G401 (cell line): Measurements from ENCODE around the gene CREBBP. TPM values are rescaled to one million over a fixed set of nuclear protein-coding genes. Genes with fewer than 3 reads are reported as not detected.

Experiments used
- DNase-seq: peaks from one replicate; pipeline ENCODE4 v3.0.0-alpha.2; 2015; ENCODE audit warnings: low spot score
- in situ Hi-C: cut with HindIII; loops from 2 replicates; pipeline ENCODE4 v1.10.0; 2016; ENCODE audit warnings: low sequenced_read_pairs, mixed read lengths
- total RNA-seq: library from RNA; depleted of rRNA; stranded (reverse); fragments of >200 nt; shearing (Covaris generic); gene quantifications from 2 replicates; pipeline ENCODE4 v1.2.3, GENCODE V29; 2014

CREBBP gene
- total RNA-seq, 1 experiment from 2014 or later: 8.6 TPM

DNA sequence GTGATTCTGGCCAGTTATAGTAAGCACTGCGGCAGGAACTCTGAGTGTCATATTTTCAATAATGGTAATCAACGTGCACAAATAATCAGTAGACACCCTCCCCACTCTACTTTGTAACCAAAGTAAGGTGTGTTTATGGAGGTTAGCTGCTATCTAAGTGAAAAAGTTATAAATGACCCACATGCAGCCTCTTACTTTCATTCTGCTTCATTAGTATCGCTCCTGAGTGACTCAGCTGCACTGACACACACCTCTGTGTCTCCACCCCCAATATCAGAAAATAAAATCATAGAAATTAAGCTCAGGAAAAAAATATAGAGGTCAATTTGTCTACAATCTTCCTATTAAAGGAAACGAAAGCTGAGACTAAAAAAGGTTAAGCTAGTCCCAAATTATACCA, 99.1 kb downstream of the CREBBP start:
- in situ Hi-C loops: no loop called here
- DNase-seq: no peak

DNA sequence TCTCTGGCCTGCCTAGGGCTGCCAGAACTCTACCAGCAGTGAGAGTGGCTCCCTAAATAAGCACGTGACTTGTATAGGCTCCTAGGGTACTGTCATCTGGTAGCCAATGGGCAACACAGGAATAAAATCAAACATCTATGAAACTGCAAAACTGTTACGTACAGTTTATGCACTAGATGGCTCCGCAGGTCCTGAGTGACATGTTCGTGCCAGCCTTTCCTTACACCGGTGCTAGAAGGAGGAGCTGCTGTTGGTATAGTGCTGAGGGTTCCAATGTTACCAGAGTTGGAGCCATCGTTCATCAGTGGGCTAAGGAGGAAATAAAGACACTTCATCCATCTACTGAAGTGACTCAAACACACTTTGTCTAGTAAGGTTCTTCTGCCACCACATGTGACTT, 99.9 kb downstream of the CREBBP start:
- no peak for DNase-seq
- in situ Hi-C loops: no loop called here

DNA sequence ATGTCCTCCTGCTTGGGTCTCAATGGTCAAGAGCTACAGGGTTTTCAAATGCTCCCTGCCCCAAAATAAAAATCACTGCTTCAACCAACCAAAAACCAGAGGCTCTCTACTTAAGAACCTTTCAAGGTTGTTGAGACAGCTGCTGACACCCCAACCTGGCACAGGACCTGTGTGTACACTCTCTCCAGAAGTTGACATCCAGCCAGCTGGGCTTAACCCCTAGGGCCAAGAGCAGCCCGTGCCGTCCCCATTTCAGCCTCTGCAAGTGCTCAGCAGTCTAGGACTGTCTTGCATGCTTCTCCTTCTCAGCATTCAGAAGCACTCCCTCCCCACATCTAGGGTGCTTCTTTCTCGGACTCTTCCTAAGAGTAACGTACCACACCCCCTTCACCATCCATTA, 104.2 kb downstream of the CREBBP start:
- DNase-seq: no peak
- in situ Hi-C loops: no loop called here

DNA sequence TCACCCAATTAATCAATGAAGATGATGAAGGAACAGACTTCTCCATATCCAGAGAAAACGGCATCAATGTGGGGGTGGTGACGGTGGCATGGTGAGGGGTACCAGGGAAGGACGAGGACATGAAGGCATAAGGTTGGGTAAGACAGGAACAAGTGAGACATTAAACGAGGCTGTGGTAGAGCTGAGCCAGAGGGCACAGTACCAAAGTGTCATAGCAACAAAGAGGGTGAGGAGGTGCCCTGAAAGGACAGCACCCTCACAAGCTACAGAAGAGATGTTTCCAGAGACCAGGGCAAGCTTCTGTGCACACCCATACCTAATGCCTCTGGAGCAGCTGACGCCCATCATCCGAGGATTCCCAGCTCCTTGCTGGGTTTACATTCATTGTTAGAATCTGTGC, 105.7 kb downstream of the CREBBP start:
- DNase-seq: no peak
- in situ Hi-C loops: no loop called here

DNA sequence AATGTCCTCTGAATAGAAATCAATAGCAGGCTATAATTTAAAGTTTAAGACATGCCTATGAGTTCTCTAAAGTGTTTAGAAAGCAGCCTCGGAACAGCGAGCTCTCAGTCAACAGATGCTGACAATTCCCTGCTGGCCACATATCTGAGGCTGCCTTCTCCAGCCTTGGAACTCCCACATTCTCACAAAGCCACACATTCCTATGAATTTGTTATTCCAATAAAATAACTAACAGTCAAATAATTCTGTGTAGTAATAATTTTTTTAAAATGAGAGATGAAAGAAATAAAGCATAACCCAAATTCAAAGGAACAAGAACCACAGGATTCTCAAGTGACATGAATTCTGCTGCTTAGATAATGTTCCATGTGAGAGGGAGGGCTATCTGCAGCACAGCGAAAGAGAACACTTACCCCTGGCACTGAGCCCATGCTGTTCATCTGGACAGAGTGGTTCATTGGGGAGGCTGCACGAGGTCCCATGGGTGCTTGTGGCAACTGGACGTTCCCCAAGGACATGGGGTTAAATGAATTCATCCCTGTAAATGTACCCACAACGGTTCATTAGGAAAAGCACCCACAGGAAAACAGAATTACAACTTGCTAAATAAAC, 106.3 kb downstream of the CREBBP start:
- in situ Hi-C loops: no loop called here
- DNase-seq: peak; percentile 58

DNA sequence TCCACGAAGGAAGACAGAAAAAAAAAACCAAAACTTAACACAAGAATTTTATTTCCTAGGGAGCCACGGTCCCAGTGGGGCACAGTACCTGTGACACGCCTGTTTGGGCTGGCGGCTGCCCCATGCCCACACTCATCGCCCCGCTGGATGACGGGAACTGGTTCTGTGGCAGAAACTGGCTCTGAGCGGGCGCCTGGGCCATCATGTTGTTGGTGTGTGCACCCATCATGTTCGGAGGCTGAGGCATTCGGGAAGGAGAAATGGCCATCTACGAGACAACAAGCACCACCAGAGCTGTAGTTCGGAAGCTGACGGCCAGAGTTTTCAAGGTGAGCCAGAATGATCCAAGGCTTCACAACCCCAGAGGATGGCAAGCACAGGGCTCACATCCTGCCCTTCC, 106.8 kb downstream of the CREBBP start:
- DNase-seq: no peak
- in situ Hi-C loops: no loop called here

DNA sequence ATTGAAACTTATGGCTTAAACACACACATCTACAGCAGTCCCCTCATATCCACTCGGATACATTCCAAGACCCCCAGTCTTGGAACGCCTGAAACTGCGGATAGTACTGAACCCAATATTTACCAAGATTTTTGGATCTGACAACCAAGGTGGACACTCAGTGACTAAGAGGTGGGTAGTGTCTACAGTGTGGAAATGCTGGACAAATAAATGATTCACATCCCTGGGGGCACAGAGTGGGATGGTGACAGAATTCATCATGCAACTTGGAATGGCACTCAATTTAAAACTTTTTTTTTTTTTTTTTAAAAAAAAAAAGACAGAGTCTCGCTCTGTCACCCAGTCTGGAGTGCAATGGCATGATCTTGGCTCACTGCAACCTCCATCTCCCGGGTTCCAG, 109.0 kb downstream of the CREBBP start:
- no peak for DNase-seq
- in situ Hi-C loops: no loop called here

DNA sequence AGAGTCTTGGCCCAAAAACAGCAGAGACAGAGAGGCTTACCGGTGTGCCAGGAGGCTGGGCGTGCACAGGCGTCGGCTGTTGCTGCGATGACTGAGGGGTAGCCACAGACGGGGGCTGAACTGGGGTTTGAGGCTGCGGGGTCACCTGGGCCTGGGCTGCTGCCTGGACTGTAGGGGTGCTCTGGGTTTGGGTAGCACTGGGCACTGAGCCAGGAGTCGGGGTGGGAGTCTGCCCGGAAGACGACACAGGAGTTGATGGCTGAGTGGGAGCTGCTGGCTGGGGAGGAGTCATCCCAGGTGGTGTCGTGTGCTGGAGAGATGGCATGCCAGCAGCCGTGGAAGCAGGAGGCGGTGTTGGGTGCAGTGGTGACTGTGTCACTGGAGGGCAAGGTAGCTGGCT, 110.0 kb downstream of the CREBBP start:
- in situ Hi-C loops: no loop called here
- DNase-seq: no peak

DNA sequence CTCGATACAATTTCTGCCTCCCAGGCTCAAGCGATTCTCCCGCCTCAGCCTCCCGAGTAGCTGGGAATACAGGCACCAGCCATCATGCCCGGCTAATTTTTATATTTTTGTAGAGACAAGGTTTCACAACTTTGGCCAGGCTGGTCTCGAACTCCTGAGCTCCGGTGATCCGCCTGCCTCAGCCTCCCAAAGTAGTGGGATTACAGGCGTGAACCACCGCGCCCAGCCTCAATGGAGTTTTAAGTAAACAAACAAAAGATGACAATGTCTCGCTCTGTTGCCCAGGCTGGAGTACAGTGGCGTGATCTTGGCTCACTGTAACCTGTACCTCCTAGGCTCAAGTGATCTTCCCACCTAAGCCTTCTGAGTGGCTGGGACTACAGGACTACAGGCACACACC, 110.6 kb downstream of the CREBBP start:
- in situ Hi-C loops: no loop called here
- DNase-seq: no peak

DNA sequence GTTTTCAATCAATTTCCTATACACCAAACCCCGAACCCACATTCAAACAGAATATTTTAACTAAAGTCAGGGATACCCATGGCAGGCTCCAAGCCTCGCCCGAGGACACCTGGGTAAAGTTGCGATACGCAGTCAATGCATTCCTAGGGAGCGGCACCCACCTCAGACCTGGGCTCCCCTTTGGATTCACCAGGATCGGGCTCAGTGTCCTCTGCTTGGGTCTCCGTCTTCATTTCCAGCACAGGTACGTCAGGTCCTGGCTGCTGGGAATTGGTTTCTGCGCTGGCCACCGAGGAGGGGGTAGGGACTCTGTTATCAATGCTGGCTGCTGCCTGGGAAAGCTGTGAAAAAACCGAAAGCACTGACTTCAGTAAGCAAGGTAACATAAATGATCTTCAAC, 111.5 kb downstream of the CREBBP start:
- DNase-seq: no peak
- in situ Hi-C loops: no loop called here

DNA sequence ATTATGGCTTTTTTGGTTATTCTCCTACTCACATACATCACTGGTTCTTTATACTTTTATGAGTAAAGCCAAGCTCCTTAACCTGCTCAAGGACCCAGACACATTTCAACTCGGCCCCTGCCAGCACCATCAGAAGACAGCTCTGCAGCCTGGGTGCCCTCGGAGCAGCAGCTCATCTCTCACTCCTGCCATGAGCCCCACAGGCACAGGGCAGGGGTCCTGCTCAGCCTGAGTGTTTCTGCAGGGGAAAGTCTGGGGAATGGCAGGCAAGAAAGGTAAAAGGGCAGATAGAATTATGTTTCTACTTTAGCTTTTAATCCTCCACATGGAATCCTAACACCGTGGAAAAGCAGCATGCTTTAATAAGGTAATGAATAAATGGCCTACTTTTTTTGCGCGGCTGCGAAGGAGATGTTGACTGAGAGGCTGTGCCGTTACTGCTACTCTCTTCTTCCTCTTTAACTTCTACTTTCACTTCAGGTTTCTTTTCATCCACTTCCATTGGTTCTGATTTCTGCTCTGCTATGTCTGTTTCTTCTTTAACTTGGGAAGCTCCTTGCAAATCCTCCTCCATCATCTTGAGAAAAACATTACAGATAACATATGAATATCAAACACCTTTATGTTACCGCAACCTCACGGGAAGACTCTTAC, 113.1 kb downstream of the CREBBP start:
- DNase-seq: no peak
- in situ Hi-C loops: no loop called here

DNA sequence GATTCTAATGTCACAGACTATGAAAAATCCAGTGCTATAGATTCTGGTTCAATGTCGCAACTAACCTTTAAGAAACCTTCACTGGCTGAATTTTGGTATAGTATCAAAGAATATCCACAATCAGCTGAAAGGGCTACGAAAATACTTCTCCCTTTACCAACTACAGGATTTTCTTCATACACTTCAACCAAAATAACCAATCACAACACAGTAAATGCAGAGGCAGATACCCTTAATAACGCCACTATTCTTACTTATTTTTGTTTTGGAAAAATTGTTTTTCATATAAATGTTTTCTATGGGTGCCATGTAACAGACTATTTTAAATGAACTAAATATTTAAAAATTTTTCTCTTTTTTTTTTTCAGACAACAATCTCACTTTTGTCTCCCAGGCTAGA, 114.3 kb downstream of the CREBBP start:
- DNase-seq: no peak
- in situ Hi-C loops: no loop called here

DNA sequence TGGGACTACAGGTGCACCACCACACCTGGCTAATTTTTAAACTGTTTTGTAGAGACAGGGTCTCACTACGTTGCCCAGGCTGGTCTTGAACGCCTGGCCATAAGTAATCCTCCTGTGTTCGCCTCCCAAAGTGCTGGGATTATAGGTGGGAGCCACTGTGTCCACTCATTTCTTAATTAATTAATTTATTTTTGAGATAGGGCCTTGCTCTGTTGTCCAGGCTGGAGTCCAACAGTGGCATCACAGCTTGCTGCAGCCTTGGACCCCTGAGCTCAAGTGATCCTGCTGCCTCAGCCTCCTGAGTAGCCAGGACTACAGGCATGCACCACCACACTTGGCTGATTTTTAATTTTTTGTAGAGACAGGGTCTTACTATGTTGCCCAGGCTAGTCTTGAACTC, 116.1 kb downstream of the CREBBP start:
- no peak for DNase-seq
- in situ Hi-C loops: no loop called here

DNA sequence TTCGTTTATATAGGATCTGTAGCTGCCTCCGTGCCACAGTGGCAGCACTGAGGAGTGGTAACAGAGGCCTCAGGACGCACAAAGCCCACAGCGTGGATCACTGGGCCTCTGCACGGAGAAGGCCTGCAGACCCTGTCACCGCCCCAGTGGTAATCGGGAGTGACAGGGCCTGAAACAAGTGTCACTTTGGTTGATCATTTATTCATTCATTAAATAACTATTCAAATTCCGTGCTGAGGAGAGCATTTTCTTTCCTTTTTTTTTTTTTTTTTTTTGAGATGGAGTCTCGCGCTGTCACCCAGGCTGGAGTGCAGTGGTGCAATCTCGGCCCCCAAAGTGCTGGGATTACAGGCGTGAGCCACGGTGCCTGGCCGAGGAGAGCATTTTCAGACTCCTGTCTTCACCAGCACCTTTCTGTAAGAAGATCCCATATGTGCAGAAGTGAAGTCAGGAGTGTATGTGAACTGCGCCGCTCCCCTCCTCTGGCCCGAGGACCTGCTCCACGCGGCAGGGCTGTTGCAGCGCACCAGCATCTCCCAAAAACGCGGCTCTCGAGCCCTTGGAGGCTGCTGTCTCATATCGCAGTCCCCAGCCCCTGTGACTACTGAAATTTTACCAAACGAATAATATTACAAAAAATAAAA, 118.3 kb downstream of the CREBBP start:
- in situ Hi-C loops: no loop called here
- DNase-seq: no peak

DNA sequence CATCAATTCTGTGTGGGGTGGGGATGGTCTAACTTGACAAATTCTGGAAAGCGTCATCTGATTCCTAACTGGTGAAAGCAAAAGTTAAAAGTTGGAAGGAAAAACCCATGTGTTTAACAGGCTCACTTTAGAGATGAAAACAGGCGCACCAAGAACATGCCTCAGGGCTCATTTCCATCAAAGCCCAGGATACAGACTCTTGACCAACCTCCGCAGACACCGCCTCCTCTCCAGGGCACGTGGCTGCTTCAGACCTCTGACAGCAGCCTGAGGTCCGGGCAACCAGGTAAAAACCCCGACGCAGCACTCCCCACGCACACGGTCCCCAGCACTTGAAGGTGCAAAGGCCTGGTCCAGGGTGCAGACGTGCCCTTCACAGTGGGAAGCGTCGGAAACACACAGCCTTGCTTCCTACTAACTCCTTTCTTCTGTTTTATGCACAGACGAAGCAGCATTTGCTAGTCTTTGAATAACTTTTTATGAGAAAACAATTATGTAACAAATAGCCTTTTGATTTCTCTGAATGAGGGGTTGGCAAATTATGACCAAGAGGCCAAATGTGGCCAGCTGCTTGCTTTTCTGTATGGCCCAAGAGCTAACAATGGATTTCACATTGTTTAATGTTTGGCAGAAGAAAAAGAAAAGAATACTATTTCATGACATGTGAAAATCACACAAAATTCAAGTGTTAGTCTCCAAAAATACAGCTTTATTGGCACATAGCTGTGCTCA, 119.0 kb downstream of the CREBBP start:
- in situ Hi-C loops: no loop called here
- DNase-seq: no peak

DNA sequence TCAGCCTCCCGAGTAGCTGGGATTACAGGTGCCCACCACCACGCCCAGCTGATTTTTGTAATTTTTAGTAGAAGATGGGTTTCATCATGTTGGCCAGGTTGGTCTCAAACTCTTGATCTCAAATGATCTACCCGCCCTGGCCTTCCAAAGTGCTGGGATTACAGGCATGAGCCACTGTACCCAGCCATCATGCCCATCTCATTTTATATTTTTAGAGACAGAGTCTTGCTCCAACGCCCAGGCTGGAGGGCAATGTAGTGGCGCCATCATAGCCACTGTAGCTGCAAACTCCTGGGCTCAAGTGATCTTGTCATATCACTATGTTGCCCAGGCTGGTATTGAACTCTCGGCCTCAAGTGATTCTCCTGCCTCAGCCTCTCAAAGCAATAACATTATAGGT, 120.0 kb downstream of the CREBBP start:
- no peak for DNase-seq
- in situ Hi-C loops: no loop called here

DNA sequence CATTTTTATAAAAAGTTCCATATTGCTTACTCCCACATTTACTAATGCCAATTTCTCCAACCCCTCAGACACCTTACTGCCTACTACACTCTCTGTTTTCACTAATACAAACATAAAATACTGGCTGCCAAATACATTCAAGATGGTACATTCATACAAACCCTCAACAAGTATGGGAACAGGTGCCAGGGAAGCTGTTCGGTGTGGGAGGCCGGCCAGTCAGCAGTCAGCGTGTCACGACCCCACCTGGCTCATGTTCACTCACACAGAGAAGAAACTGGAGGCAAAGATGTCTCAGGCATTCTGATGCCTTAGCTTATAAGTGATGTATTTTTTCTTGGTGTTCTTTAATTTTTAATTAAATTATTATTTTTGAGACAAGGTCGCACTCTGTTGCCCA, 120.8 kb downstream of the CREBBP start:
- in situ Hi-C loops: loop anchor here (10.0 kb wide), 2 partner anchors 55 to 115 kb away; no protein-coding TSS in a partner anchor
- DNase-seq: peak; percentile 86

DNA sequence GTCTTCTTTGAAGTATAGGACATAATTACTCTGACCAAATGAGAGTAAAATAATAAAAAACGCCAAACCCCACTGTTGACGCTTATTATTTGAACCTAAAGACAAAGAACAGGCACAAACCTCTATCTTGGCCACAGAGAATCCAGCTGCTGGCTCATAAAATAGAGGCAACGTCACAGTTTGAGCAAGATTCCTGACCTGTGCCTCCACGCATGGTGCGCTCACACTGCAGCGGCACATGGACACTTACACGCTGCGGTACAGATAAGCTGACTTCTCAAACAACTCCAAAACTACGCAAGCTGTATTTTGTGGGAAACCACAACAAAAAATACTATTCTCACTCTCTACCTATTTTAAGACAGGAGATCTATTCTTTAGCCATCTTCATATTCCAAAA, 124.4 kb downstream of the CREBBP start:
- no peak for DNase-seq
- in situ Hi-C loops: loop anchor here (10.0 kb wide), 2 partner anchors 59 to 111 kb away; no protein-coding TSS in a partner anchor

DNA sequence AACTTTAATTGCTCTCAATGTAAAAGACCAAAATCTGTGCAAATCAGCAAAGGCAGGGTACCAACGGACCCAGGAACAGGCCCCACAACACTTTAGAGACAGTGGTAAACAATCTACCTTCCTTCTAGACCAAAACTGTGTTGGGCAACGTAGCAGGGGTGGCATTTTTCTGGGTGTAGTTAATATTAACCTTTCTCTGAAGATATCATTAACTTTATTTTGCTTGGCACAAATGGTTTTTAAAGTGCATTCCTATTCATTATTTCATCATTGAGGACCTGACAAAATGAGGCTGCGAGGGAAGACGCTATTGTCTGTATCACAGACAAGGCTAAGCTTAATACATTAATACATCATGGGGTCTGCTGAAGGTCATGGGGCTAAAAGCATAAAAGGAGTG, 125.3 kb downstream of the CREBBP start:
- DNase-seq: no peak
- in situ Hi-C loops: loop anchor here (10.0 kb wide), 2 partner anchors 60 to 110 kb away; no protein-coding TSS in a partner anchor

DNA sequence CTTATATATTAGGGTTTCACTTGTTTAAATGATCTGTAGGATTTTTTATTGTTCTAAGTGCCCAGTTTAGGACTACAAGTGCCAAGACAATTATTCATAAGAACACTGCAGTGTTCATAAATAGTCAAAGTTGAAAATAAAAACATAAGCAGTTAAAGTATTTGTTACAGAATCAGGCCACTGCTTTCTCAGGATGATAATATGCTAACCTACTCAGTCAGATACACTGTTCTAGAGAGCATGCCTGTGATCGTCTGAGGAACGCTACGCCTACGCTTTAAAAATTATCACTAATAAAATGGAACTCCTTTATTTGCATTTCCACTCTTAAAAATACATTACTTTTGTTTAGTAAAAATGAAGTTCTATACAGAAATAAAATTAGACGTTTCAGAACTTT, 125.7 kb downstream of the CREBBP start:
- no peak for DNase-seq
- in situ Hi-C loops: loop anchor here (10.0 kb wide), 2 partner anchors 60 to 110 kb away; no protein-coding TSS in a partner anchor
